GM19372 (cell line): ENCODE results near the gene ZSCAN5B.
"Not testable (repeated sequence)": the region's sequence is repeated elsewhere in the genome, so short reads cannot be mapped to it uniquely, and the experiment has no call there.

ENCODE experiments used
- ATAC-seq: cut with Tn5 transposase; IDR thresholded peaks from one replicate; pipeline ENCODE4 v1.9.1; 2021; ENCODE audit warnings: mild to moderate bottlenecking, low read depth, moderate library complexity; ENCODE audit not compliant: unreplicated experiment

The ZSCAN5B gene

GRCh38 chr19:56197646-56198045 lies at the start of gene ZSCAN5B:
Gene ZSCAN5B, minus strand, starts transcription at chr19:56197783. Its CDS starts 4,731 bp downstream, at chr19:56193052.
- ATAC-seq: not testable (repeated sequence)

GRCh38 chr19:56245764-56246163 lies 48.2 kb upstream of the ZSCAN5B start:
- ATAC-seq: not testable (repeated sequence)

- no peak for ATAC-seq
These were observed 47.6 kb upstream of the ZSCAN5B start for GRCh38 chr19:56245121-56245740.

- no peak for ATAC-seq
These were observed 25.9 kb upstream of the ZSCAN5B start for GRCh38 chr19:56223481-56223880.

- ATAC-seq: no peak
These were observed 25.3 kb upstream of the ZSCAN5B start for GRCh38 chr19:56222901-56223300.

- no peak for ATAC-seq
These were observed 24.3 kb upstream of the ZSCAN5B start for GRCh38 chr19:56221851-56222250.

- ATAC-seq: not testable (repeated sequence)
These were observed 23.9 kb upstream of the ZSCAN5B start for GRCh38 chr19:56221442-56221841.

GRCh38 chr19:56218961-56219360 lies 21.4 kb upstream of the ZSCAN5B start:
- no peak for ATAC-seq

- no peak for ATAC-seq
These were observed 19.7 kb upstream of the ZSCAN5B start for GRCh38 chr19:56217039-56217949.

GRCh38 chr19:56211718-56212117 lies 14.1 kb upstream of the ZSCAN5B start:
- no peak for ATAC-seq

- not testable (repeated sequence) for ATAC-seq
These were observed 12.5 kb upstream of the ZSCAN5B start for GRCh38 chr19:56210036-56210435.

GRCh38 chr19:56209091-56209490 lies 11.5 kb upstream of the ZSCAN5B start:
- no peak for ATAC-seq

GRCh38 chr19:56207581-56207980 lies 10.0 kb upstream of the ZSCAN5B start:
- ATAC-seq: not testable (repeated sequence)

GRCh38 chr19:56201973-56202372 lies 4.4 kb upstream of the ZSCAN5B start, which contains the start of gene ZSCAN5C:
Gene ZSCAN5C, plus strand, starts transcription at chr19:56202273. Its CDS starts 3,641 bp downstream, at chr19:56205914.
- ATAC-seq: no peak

- no peak for ATAC-seq
These were observed 2.1 kb upstream of the ZSCAN5B start for GRCh38 chr19:56199687-56200086.

GRCh38 chr19:56193981-56194640 lies 3.5 kb downstream of the ZSCAN5B start:
- ATAC-seq: no peak

GRCh38 chr19:56191711-56192110 lies 5.9 kb downstream of the ZSCAN5B start:
- ATAC-seq: no peak

- ATAC-seq: no peak
These were observed 6.5 kb downstream of the ZSCAN5B start for GRCh38 chr19:56191115-56191514.

GRCh38 chr19:56189785-56190184 lies 7.8 kb downstream of the ZSCAN5B start:
- ATAC-seq: no peak

- no peak for ATAC-seq
These were observed 19.9 kb downstream of the ZSCAN5B start for GRCh38 chr19:56177564-56178243.
